GM23248 (cell line): Measurements from ENCODE around the gene MYLK. TPM values are rescaled to one million over a fixed set of nuclear protein-coding genes. Genes with fewer than 3 reads are reported as not detected.

Source experiments
- DNase-seq: peaks from one replicate; pipeline ENCODE4 v3.0.0-alpha.2; 2015
- H2AFZ ChIP-seq: fragments of 200-600 bp; sonication (generic); 2 replicates; pipeline ENCODE4 v1.6.1; 2016; ENCODE audit warnings: antibody characterized with exemption
- H3F3A ChIP-seq: fragments of 200-600 bp; sonication (generic); 2 replicates; pipeline ENCODE4 v1.6.1; 2016; ENCODE audit warnings: mild to moderate bottlenecking, antibody characterized with exemption, mixed run types; ENCODE audit not compliant: insufficient read depth
- H3K27ac ChIP-seq: fragments of 200-600 bp; sonication (generic); 2 replicates; pipeline ENCODE4 v1.5.1; 2016; ENCODE audit warnings: mild to moderate bottlenecking
- H3K27me3 ChIP-seq: fragments of 200-600 bp; sonication (generic); replicated peaks from 2 replicates; pipeline ENCODE4 v1.6.1; 2016; ENCODE audit warnings: mild to moderate bottlenecking; ENCODE audit not compliant: insufficient read depth
- H3K36me3 ChIP-seq: fragments of 200-600 bp; sonication (generic); 2 replicates; pipeline ENCODE4 v1.6.1; 2016; ENCODE audit warnings: low read depth, mild to moderate bottlenecking
- H3K4me1 ChIP-seq: fragments of 200-600 bp; sonication (generic); 2 replicates; pipeline ENCODE4 v1.6.1; 2016; ENCODE audit warnings: mild to moderate bottlenecking; ENCODE audit not compliant: insufficient read depth
- H3K4me2 ChIP-seq: fragments of 200-600 bp; sonication (generic); one replicate; pipeline ENCODE4 v1.6.1; 2016; ENCODE audit warnings: mild to moderate bottlenecking; ENCODE audit not compliant: unreplicated experiment
- H3K4me3 ChIP-seq: fragments of 200-600 bp; sonication (generic); 2 replicates; pipeline ENCODE4 v1.5.1; 2016; ENCODE audit warnings: mild to moderate bottlenecking
- H3K79me2 ChIP-seq: fragments of 200-600 bp; sonication (generic); 2 replicates; pipeline ENCODE4 v1.6.1; 2016; ENCODE audit warnings: mild to moderate bottlenecking; ENCODE audit not compliant: insufficient read depth
- H3K9ac ChIP-seq: fragments of 200-600 bp; sonication (generic); 2 replicates; pipeline ENCODE4 v1.6.1; 2016; ENCODE audit warnings: mild to moderate bottlenecking
- H3K9me2 ChIP-seq: fragments of 200-600 bp; sonication (generic); 2 replicates; pipeline ENCODE4 v1.6.1; 2016; ENCODE audit warnings: mixed run types, mild to moderate bottlenecking, moderate library complexity; ENCODE audit not compliant: insufficient read depth
- H3K9me3 ChIP-seq: fragments of 200-600 bp; sonication (generic); one replicate; pipeline ENCODE4 v1.6.1; 2017; ENCODE audit warnings: low read depth
- H4K20me1 ChIP-seq: fragments of 200-600 bp; sonication (generic); 2 replicates; pipeline ENCODE4 v1.6.0; 2016; ENCODE audit not compliant: insufficient read depth
- EZH2 ChIP-seq: fragments of 200-600 bp; sonication (generic); IDR thresholded peaks from 2 replicates; pipeline ENCODE4 v1.6.1; 2018; ENCODE audit warnings: antibody characterized with exemption, mild to moderate bottlenecking; ENCODE audit not compliant: insufficient read depth, poor library complexity, severe bottlenecking
- EZH2phosphoT487 ChIP-seq: fragments of 200-600 bp; sonication (generic); IDR thresholded peaks from 2 replicates; pipeline ENCODE4 v1.6.1; 2018; ENCODE audit warnings: antibody characterized with exemption, moderate library complexity, mild to moderate bottlenecking, low read depth; ENCODE audit not compliant: insufficient read depth
- WGBS, 2 experiments: methylation state at CpG; one replicate each; pipeline ENCODE4 v1.1.6; 2015 to 2017; ENCODE audit warnings: low lambda C conversion rate in 2 of 2, low coverage in 1 of 2; ENCODE audit errors: missing lambda C conversion rate in 2 of 2; 5-methylcytosine and 5-hydroxymethylcytosine counted together
- in situ Hi-C: fragments of 300-500 bp; cut with MboI; formaldehyde crosslinking; loops from 2 replicates; pipeline ENCODE4 v1.15.0; 2020
- polyA plus RNA-seq: library from polyadenylated mRNA; unstranded; fragments of >200 nt; fragmentation: Nextera tagmentation; extraction: Ambion mirVana; gene quantifications from 2 replicates; pipeline ENCODE4 v1.2.1, GENCODE V29; 2016
- total RNA-seq: library from RNA; depleted of rRNA; stranded (reverse); fragments of >200 nt; shearing (Covaris generic); gene quantifications from 2 replicates; pipeline ENCODE4 v1.2.3, GENCODE V29; 2014

Gene MYLK
- total and polyA plus RNA-seq, 2 experiments from 2014 or later: 110 to 174 TPM

DNA sequence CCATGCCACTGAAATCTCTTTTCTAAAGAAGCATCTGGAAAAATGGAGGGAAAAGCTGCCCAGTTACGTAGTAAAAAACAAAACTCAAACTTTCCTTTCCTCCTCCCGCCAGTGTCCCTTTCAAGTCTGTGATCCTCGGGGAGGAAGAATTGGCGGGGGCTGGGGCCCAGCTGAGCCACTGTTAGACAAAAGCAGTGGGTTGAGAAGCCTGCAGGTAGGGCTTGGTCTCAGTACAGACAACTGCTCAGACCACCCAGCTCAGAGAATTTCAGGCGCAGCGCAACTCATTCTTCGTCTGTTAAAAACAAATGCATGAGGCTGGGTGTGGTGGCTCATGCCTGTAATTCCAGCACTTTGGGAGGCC, 117.1 kb downstream of the MYLK start:
- 89 to 94% methylated on average over 7 of the region's 7 CpGs for WGBS, 2 experiments

DNA sequence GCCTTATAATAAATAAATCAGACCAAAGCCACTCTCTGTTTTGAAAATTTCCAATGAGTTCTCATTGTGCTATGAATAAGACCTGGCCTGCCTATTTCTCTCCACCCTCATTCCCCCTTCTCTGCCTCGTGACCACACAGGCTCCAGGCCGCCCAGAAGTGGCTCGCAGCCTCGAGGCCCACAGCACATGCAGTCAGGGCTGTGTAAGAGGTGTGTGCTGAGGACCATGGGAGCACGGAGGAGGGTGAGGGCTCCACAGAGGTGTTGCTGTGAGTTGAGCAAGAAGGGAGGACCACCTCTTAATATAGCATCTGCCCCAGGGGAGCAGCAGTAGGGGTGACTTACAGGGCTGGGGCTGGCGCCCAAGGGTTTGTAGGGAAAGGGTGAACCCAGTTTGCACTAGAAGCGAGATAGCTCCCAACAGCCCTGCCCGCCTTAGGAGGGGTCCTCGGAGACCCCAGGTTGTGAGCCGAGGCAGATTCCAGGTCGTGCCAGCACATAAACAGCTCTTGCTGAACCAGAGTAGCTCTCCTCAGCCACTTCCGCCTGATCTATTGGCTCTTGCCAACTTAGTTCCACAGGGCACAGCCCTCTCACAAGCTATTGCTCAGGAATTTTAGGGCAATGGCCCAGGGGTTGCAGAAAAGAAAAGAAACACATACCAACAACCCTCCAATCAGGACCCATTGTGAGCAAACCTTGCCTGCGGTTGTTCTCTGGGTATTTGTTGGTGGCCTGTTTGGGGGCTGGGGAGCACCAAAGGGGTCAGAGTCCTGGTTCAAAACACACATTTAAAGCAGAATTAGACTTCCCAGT, 117.7 kb downstream of the MYLK start:
- no peak for TF ChIP-seq EZH2
- no peak for TF ChIP-seq EZH2phosphoT487
- WGBS, 2 experiments: 74% methylated on average over 13 of the region's 13 CpGs
- no peak overlapping the region for H2AFZ ChIP-seq
- H3F3A ChIP-seq: peaks cover 40% of the 10 kb centered on the region
- no peak overlapping the region for H3K4me2 ChIP-seq
- peaks cover 24% of the 10 kb centered on the region for H3K79me2 ChIP-seq
- in situ Hi-C loops: no loop called here
- H3K9me2 ChIP-seq: no peaks in the 10 kb centered on the region
- H3K27ac ChIP-seq: peak overlapping the region; percentile 46
- peak; percentile 42 for DNase-seq
- H3K9me3 ChIP-seq: no peaks in the 10 kb centered on the region
- peaks cover 4% of the 10 kb centered on the region; the same call in 1 of the 2 replicates for H3K36me3 ChIP-seq
- no peak overlapping the region for H3K4me3 ChIP-seq
- no peak overlapping the region for H3K9ac ChIP-seq
- no peaks in the 10 kb centered on the region for H3K27me3 ChIP-seq
- H4K20me1 ChIP-seq: no peaks in the 10 kb centered on the region
- peaks cover 34% of the 10 kb centered on the region for H3K4me1 ChIP-seq

More for the DNA sequence above, 117.1 kb downstream of the MYLK start:
- no peaks in the 10 kb centered on the region for H3K9me3 ChIP-seq
- peaks cover 4% of the 10 kb centered on the region; the same call in 1 of the 2 replicates for H3K36me3 ChIP-seq
- no peak overlapping the region for H3K9ac ChIP-seq
- H3K4me2 ChIP-seq: no peak overlapping the region
- H3K9me2 ChIP-seq: no peaks in the 10 kb centered on the region
- DNase-seq: no peak
- in situ Hi-C loops: no loop called here
- peaks cover 46% of the 10 kb centered on the region for H3F3A ChIP-seq
- no peak overlapping the region for H3K4me3 ChIP-seq
- peaks cover 38% of the 10 kb centered on the region for H3K4me1 ChIP-seq
- no peak overlapping the region for H3K27ac ChIP-seq
- TF ChIP-seq EZH2 (no peak), EZH2phosphoT487 (no peak)
- no peaks in the 10 kb centered on the region for H3K27me3 ChIP-seq
- no peaks in the 10 kb centered on the region for H4K20me1 ChIP-seq
- peaks cover 30% of the 10 kb centered on the region for H3K79me2 ChIP-seq
- H2AFZ ChIP-seq: no peak overlapping the region

- peak overlapping the region; percentile 27 for H3K4me2 ChIP-seq
- H3K27me3 ChIP-seq: no peaks in the 10 kb centered on the region
- no peaks in the 10 kb centered on the region for H3K9me2 ChIP-seq
- no peaks in the 10 kb centered on the region for H3K9me3 ChIP-seq
- H4K20me1 ChIP-seq: no peaks in the 10 kb centered on the region
- no peak overlapping the region for H3K9ac ChIP-seq
- peaks cover 4% of the 10 kb centered on the region; the same call in 1 of the 2 replicates for H3K36me3 ChIP-seq
- in situ Hi-C loops: no loop called here
- 72 to 73% methylated on average over 4 of the region's 4 CpGs for WGBS, 2 experiments
- peak overlapping the region; percentile 46 for H3K27ac ChIP-seq
- H3F3A ChIP-seq: peaks cover 42% of the 10 kb centered on the region
- TF ChIP-seq EZH2 (no peak), EZH2phosphoT487 (no peak)
- DNase-seq: peak; percentile 56
- H3K4me1 ChIP-seq: peaks cover 40% of the 10 kb centered on the region
- no peak overlapping the region for H2AFZ ChIP-seq
- no peak overlapping the region for H3K4me3 ChIP-seq
- H3K79me2 ChIP-seq: peaks cover 16% of the 10 kb centered on the region
Measured at GRCh38 chr3:123765475-123766128, 118.5 kb downstream of the MYLK start.

DNA sequence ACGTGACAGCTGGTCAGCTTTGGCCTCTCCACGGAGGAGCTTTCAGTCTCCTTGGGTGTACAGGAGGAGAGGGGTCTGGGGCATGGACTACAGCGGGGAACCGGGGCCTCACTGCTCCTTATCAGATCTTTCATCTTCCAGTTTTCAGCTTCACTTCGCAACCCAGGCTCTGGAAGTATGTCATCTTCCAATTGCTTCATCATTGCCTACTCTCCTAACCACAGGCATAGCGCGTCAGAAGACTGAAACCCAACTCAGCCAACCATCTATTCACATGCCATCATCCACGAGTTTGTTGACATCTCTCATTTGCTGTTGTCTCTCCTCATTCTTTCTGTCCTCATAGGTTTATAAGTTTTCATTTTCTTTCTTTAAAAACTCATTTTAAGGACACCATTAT, 119.5 kb downstream of the MYLK start:
- Histone ChIP-seq H3K9me3 (no peaks in the 10 kb centered on the region), H3K9me2 (no peaks in the 10 kb centered on the region), H3K79me2 (0 out of 2 replicates have a peak, but pooled peaks cover 13% of the 10 kb centered on the region), H3K4me3 (no peak overlapping the region), H3K27me3 (no peaks in the 10 kb centered on the region), H3K27ac (peak overlapping the region; percentile 46), H2AFZ (no peak overlapping the region), H3K36me3 (peaks cover 4% of the 10 kb centered on the region; the same call in 1 of the 2 replicates), H3F3A (peaks cover 50% of the 10 kb centered on the region), H3K4me2 (no peak overlapping the region), H3K9ac (no peak overlapping the region), H3K4me1 (peaks cover 41% of the 10 kb centered on the region), H4K20me1 (no peaks in the 10 kb centered on the region)
- TF ChIP-seq EZH2 (no peak), EZH2phosphoT487 (no peak)
- DNase-seq: no peak
- 96 to 98% methylated on average over 6 to 8 of the region's 8 CpGs for WGBS, 2 experiments
- in situ Hi-C loops: no loop called here
